HEK293 (cell line): ENCODE results near the gene TTC23L.
A peak's percentile ranks its signal among the peaks of the same experiment; 100 is the strongest.

ENCODE experiments used
- BCL11A ChIP-seq: fragments of 450-650 bp; formaldehyde crosslinking; IDR thresholded peaks from 2 replicates; pipeline ENCODE4 v1.5.1; 2016; ENCODE audit warnings: low read depth, missing biosample characterization, missing genetic modification characterization
- GLI2 ChIP-seq: fragments of 450-650 bp; formaldehyde crosslinking; IDR thresholded peaks from 2 replicates; pipeline ENCODE4; 2017; ENCODE audit warnings: missing biosample characterization, missing genetic modification characterization, low read depth, borderline replicate concordance
- GLIS2 ChIP-seq: fragments of 450-650 bp; formaldehyde crosslinking; IDR thresholded peaks from 2 replicates; pipeline ENCODE4 v1.5.1; 2016; ENCODE audit warnings: missing biosample characterization, missing genetic modification characterization
- KLF10 ChIP-seq: fragments of 450-650 bp; IDR thresholded peaks from 2 replicates; pipeline ENCODE4 v1.5.1; 2018; ENCODE audit warnings: missing biosample characterization, mild to moderate bottlenecking, missing genetic modification characterization
- KLF8 ChIP-seq: fragments of 450-650 bp; formaldehyde crosslinking; IDR thresholded peaks from 2 replicates; pipeline ENCODE4 v1.5.1; 2016; ENCODE audit warnings: missing biosample characterization, missing genetic modification characterization
- OSR2 ChIP-seq: fragments of 450-650 bp; formaldehyde crosslinking; IDR thresholded peaks from 2 replicates; pipeline ENCODE4 v1.5.1; 2016; ENCODE audit warnings: missing biosample characterization, missing genetic modification characterization
- PRDM1 ChIP-seq: fragments of 450-650 bp; formaldehyde crosslinking; IDR thresholded peaks from 2 replicates; pipeline ENCODE4; 2016; ENCODE audit warnings: missing biosample characterization, missing genetic modification characterization
- RBAK ChIP-seq: fragments of 450-650 bp; formaldehyde crosslinking; IDR thresholded peaks from 2 replicates; pipeline ENCODE4 v1.5.1; 2016; ENCODE audit warnings: missing biosample characterization, missing genetic modification characterization
- SP2 ChIP-seq: fragments of 450-650 bp; formaldehyde crosslinking; IDR thresholded peaks from 2 replicates; pipeline ENCODE4 v1.5.1; 2016; ENCODE audit warnings: missing biosample characterization, missing genetic modification characterization
- TRIM28 ChIP-seq: IDR thresholded peaks from 2 replicates; pipeline ENCODE4 v1.6.1; 2011; ENCODE audit warnings: low read length, control low read depth, borderline replicate concordance
- YY1 ChIP-seq: fragments of 450-650 bp; formaldehyde crosslinking; IDR thresholded peaks from 2 replicates; pipeline ENCODE4 v1.5.1; 2018; ENCODE audit warnings: missing biosample characterization, missing genetic modification characterization
- YY2 ChIP-seq: fragments of 450-650 bp; formaldehyde crosslinking; IDR thresholded peaks from 2 replicates; pipeline ENCODE4 v1.5.1; 2016; ENCODE audit warnings: missing biosample characterization, missing genetic modification characterization
- ZBTB17 ChIP-seq: fragments of 450-650 bp; formaldehyde crosslinking; IDR thresholded peaks from 2 replicates; pipeline ENCODE4 v1.5.1; 2016; ENCODE audit warnings: missing biosample characterization, missing genetic modification characterization
- ZBTB48 ChIP-seq: fragments of 450-650 bp; formaldehyde crosslinking; IDR thresholded peaks from 2 replicates; pipeline ENCODE4 v1.5.1; 2016; ENCODE audit warnings: missing biosample characterization, missing genetic modification characterization
- ZFP37 ChIP-seq: fragments of 450-650 bp; formaldehyde crosslinking; IDR thresholded peaks from 2 replicates; pipeline ENCODE4 v1.5.1; 2016; ENCODE audit warnings: missing biosample characterization, missing genetic modification characterization
- ZNF121 ChIP-seq: fragments of 450-650 bp; formaldehyde crosslinking; IDR thresholded peaks from 2 replicates; pipeline ENCODE4 v1.5.1; 2016; ENCODE audit warnings: missing biosample characterization, missing genetic modification characterization
- ZNF140 ChIP-seq: fragments of 450-650 bp; formaldehyde crosslinking; IDR thresholded peaks from 2 replicates; pipeline ENCODE4 v1.5.1; 2016; ENCODE audit warnings: missing biosample characterization, missing genetic modification characterization
- ZNF155 ChIP-seq: fragments of 450-650 bp; formaldehyde crosslinking; IDR thresholded peaks from 2 replicates; pipeline ENCODE4 v1.5.1; 2016; ENCODE audit warnings: missing biosample characterization, missing genetic modification characterization
- ZNF324 ChIP-seq: fragments of 450-650 bp; formaldehyde crosslinking; IDR thresholded peaks from 2 replicates; pipeline ENCODE4 v1.5.1; 2016; ENCODE audit warnings: missing biosample characterization, missing genetic modification characterization
- ZNF366 ChIP-seq: fragments of 450-650 bp; formaldehyde crosslinking; conservative IDR thresholded peaks from 2 replicates; pipeline ENCODE4 v1.5.1; 2016; ENCODE audit warnings: missing biosample characterization, missing genetic modification characterization
- ZNF391 ChIP-seq: fragments of 450-650 bp; formaldehyde crosslinking; IDR thresholded peaks from 2 replicates; pipeline ENCODE4 v1.5.1; 2016; ENCODE audit warnings: low read depth, missing biosample characterization, missing genetic modification characterization, borderline replicate concordance
- ZNF433 ChIP-seq: fragments of 450-650 bp; formaldehyde crosslinking; IDR thresholded peaks from 2 replicates; pipeline ENCODE4 v1.5.1; 2016; ENCODE audit warnings: missing biosample characterization, missing genetic modification characterization, low read depth
- ZNF48 ChIP-seq: fragments of 450-650 bp; formaldehyde crosslinking; IDR thresholded peaks from 2 replicates; pipeline ENCODE4 v1.5.1; 2016; ENCODE audit warnings: missing biosample characterization, missing genetic modification characterization
- ZNF501 ChIP-seq: fragments of 450-650 bp; formaldehyde crosslinking; IDR thresholded peaks from 2 replicates; pipeline ENCODE4 v1.5.1; 2016; ENCODE audit warnings: missing biosample characterization, missing genetic modification characterization
- ZNF549 ChIP-seq: fragments of 450-650 bp; IDR thresholded peaks from 2 replicates; pipeline ENCODE4 v1.5.1; 2018; ENCODE audit warnings: missing biosample characterization, missing genetic modification characterization, mild to moderate bottlenecking, inconsistent platforms, moderate library complexity
- ZNF560 ChIP-seq: fragments of 450-650 bp; formaldehyde crosslinking; IDR thresholded peaks from 2 replicates; pipeline ENCODE4 v1.5.1; 2017; ENCODE audit warnings: missing biosample characterization, missing genetic modification characterization, borderline replicate concordance
- ZNF654 ChIP-seq: fragments of 450-650 bp; formaldehyde crosslinking; IDR thresholded peaks from 2 replicates; pipeline ENCODE4 v1.5.1; 2016; ENCODE audit warnings: low read depth, missing biosample characterization, missing genetic modification characterization
- ZNF660 ChIP-seq: fragments of 450-650 bp; IDR thresholded peaks from 2 replicates; pipeline ENCODE4 v1.5.1; 2018; ENCODE audit warnings: missing biosample characterization, mild to moderate bottlenecking, missing genetic modification characterization
- ZNF677 ChIP-seq: fragments of 450-650 bp; IDR thresholded peaks from 2 replicates; pipeline ENCODE4 v1.5.0; 2018; ENCODE audit warnings: missing biosample characterization, mild to moderate bottlenecking, missing genetic modification characterization, moderate library complexity
- ZNF701 ChIP-seq: fragments of 450-650 bp; formaldehyde crosslinking; IDR thresholded peaks from 2 replicates; pipeline ENCODE4 v1.5.1; 2016; ENCODE audit warnings: missing biosample characterization, missing genetic modification characterization
- ZNF747 ChIP-seq: fragments of 450-650 bp; formaldehyde crosslinking; IDR thresholded peaks from 2 replicates; pipeline ENCODE4 v1.5.1; 2016; ENCODE audit warnings: missing biosample characterization, missing genetic modification characterization
- ZNF777 ChIP-seq: fragments of 450-650 bp; formaldehyde crosslinking; IDR thresholded peaks from 2 replicates; pipeline ENCODE4 v1.5.1; 2017; ENCODE audit warnings: missing biosample characterization, missing genetic modification characterization, borderline replicate concordance
- ZNF837 ChIP-seq: fragments of 450-650 bp; formaldehyde crosslinking; IDR thresholded peaks from 2 replicates; pipeline ENCODE4 v1.5.1; 2016; ENCODE audit warnings: missing biosample characterization, missing genetic modification characterization
- ZSCAN30 ChIP-seq: fragments of 450-650 bp; IDR thresholded peaks from 2 replicates; pipeline ENCODE4 v1.5.1; 2018; ENCODE audit warnings: missing biosample characterization, mild to moderate bottlenecking, missing genetic modification characterization, moderate library complexity
- TF ChIP-seq, protein P1 (sequence below): fragments of 450-650 bp; formaldehyde crosslinking; IDR thresholded peaks from 2 replicates; pipeline ENCODE4 v1.5.1; 2016; ENCODE audit warnings: missing biosample characterization, missing genetic modification characterization
- TF ChIP-seq, protein P2 (sequence below): fragments of 450-650 bp; formaldehyde crosslinking; IDR thresholded peaks from 2 replicates; pipeline ENCODE4 v1.5.1; 2016; ENCODE audit warnings: missing biosample characterization, missing genetic modification characterization
- TF ChIP-seq, protein P3 (sequence below): fragments of 450-650 bp; formaldehyde crosslinking; IDR thresholded peaks from 2 replicates; pipeline ENCODE4 v1.5.1; 2016; ENCODE audit warnings: missing biosample characterization, missing genetic modification characterization
- TF ChIP-seq, protein P4 (sequence below): fragments of 450-650 bp; formaldehyde crosslinking; IDR thresholded peaks from 2 replicates; pipeline ENCODE4 v1.5.1; 2017; ENCODE audit warnings: missing biosample characterization, mild to moderate bottlenecking, missing genetic modification characterization, moderate library complexity

TTC23L gene

DNA sequence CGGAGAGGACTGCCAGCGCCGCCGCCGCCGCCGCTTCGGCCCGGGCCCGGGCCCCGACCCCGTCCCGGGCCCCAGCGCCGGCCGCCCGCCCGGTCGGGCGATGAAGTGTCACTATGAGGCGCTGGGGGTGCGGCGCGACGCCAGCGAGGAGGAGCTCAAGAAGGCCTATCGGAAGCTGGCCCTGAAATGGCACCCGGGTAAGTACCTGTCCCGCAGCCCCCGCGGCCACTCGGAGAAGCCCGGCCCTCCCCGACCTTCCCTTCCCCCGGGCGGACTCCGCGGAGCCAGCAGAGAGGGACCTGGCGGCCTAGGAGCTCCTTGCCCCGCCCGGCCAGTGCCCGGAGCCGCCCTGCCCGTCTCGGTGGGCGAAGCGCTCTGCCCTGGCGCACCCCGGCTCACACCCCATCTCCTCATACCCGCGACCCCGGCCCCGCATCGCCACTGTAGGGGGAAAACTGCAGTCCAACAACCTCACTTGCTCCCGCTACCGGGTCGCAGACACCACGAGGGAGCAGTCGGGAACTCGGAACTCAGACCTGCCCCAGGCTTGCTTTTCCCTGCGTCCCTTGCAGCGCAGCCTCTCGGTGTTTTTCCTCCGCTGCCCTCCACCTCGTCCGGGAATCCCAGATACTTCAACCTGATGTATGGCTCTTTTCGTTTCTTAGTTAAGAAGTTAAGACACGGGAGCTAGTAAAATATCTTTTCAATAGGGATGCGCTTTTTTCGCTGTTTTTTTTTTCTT, 90.9 kb downstream of the TTC23L start (continued):
- TF ChIP-seq ZNF366 (no peak), ZNF677 (tag by site-specific recombination) (no peak), ZNF660 (no peak), BCL11A (peak; percentile 50), GLIS2 (tag by site-specific recombination) (peak; percentile 20; the same call in 1 of the 2 replicates), ZNF155 (tag by site-specific recombination) (no peak), TRIM28 (peak; percentile 15; the same call in 1 of the 2 replicates), ZNF777 (no peak), ZBTB17 (tag by site-specific recombination) (peak; percentile 85), YY2 (tag by site-specific recombination) (no peak), YY1 (tag by site-specific recombination) (0 out of 2 replicates have a peak, but pooled peaks have one; percentile 28), ZNF324 (tag by site-specific recombination) (no peak), ZNF48 (tag by site-specific recombination) (no peak), SP2 (tag by site-specific recombination) (peak; percentile 68), KLF10 (tag by site-specific recombination) (no peak), PRDM1 (tag by site-specific recombination) (no peak), RBAK (no peak), ZNF560 (tag by site-specific recombination) (no peak), ZNF391 (peak; percentile 34; the same call in 1 of the 2 replicates), ZNF549 (no peak), ZNF501 (tag by site-specific recombination) (peak; percentile 85), OSR2 (tag by site-specific recombination) (no peak), KLF8 (tag by site-specific recombination) (peak; percentile 93), ZNF747 (tag by site-specific recombination) (no peak), ZNF121 (tag by site-specific recombination) (no peak), ZSCAN30 (tag by site-specific recombination) (no peak), ZNF654 (no peak), ZNF433 (tag by site-specific recombination) (no peak), ZBTB48 (tag by site-specific recombination) (peak; percentile 90), GLI2 (tag by site-specific recombination) (no peak), ZNF837 (tag by site-specific recombination) (no peak), ZNF701 (tag by site-specific recombination) (no peak), ZNF140 (no peak), ZFP37 (tag by site-specific recombination) (peak; percentile 93)
- TF ChIP-seq, protein P1, sequence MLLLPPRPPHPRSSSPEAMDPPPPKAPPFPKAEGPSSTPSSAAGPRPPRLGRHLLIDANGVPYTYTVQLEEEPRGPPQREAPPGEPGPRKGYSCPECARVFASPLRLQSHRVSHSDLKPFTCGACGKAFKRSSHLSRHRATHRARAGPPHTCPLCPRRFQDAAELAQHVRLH (tag by site-specific recombination): 0 out of 2 replicates have a peak, but pooled peaks have one; percentile 16
- TF ChIP-seq, protein P2, sequence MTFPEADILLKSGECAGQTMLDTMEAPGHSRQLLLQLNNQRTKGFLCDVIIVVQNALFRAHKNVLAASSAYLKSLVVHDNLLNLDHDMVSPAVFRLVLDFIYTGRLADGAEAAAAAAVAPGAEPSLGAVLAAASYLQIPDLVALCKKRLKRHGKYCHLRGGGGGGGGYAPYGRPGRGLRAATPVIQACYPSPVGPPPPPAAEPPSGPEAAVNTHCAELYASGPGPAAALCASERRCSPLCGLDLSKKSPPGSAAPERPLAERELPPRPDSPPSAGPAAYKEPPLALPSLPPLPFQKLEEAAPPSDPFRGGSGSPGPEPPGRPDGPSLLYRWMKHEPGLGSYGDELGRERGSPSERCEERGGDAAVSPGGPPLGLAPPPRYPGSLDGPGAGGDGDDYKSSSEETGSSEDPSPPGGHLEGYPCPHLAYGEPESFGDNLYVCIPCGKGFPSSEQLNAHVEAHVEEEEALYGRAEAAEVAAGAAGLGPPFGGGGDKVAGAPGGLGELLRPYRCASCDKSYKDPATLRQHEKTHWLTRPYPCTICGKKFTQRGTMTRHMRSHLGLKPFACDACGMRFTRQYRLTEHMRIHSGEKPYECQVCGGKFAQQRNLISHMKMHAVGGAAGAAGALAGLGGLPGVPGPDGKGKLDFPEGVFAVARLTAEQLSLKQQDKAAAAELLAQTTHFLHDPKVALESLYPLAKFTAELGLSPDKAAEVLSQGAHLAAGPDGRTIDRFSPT (tag by site-specific recombination): peak; percentile 96
- TF ChIP-seq, protein P3, sequence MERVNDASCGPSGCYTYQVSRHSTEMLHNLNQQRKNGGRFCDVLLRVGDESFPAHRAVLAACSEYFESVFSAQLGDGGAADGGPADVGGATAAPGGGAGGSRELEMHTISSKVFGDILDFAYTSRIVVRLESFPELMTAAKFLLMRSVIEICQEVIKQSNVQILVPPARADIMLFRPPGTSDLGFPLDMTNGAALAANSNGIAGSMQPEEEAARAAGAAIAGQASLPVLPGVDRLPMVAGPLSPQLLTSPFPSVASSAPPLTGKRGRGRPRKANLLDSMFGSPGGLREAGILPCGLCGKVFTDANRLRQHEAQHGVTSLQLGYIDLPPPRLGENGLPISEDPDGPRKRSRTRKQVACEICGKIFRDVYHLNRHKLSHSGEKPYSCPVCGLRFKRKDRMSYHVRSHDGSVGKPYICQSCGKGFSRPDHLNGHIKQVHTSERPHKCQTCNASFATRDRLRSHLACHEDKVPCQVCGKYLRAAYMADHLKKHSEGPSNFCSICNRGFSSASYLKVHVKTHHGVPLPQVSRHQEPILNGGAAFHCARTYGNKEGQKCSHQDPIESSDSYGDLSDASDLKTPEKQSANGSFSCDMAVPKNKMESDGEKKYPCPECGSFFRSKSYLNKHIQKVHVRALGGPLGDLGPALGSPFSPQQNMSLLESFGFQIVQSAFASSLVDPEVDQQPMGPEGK (tag by site-specific recombination): peak; percentile 69
- TF ChIP-seq, protein P4, sequence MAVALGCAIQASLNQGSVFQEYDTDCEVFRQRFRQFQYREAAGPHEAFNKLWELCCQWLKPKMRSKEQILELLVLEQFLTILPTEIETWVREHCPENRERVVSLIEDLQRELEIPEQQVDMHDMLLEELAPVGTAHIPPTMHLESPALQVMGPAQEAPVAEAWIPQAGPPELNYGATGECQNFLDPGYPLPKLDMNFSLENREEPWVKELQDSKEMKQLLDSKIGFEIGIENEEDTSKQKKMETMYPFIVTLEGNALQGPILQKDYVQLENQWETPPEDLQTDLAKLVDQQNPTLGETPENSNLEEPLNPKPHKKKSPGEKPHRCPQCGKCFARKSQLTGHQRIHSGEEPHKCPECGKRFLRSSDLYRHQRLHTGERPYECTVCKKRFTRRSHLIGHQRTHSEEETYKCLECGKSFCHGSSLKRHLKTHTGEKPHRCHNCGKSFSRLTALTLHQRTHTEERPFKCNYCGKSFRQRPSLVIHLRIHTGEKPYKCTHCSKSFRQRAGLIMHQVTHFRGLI (tag by site-specific recombination): no peak
